Calu3 (cell line): ENCODE measurements around the gene ADAMTSL3. TPM values are rescaled to one million over a fixed set of nuclear protein-coding genes. Genes with fewer than 3 reads are reported as not detected.

ENCODE experiments used
- BruUV-seq: library from RNA; stranded (reverse); fragments of 400-500 nt; replicated peaks from 2 replicates; lab custom pipeline; 2021; lab: Mats Ljungman, UMichigan
- CTCF ChIA-PET: fragments of 300-600 bp; sonication (Branson Sonifier 250); formaldehyde crosslinking; loops from one replicate; lab custom pipeline; 2022; ENCODE audit warnings: antibody characterized with exemption; lab: Charles Lee
- DNase-seq: peaks from one replicate; pipeline ENCODE4 v3.0.0; 2022
- H3K27ac Mint-ChIP-seq: one replicate; pipeline ENCODE4 v1.8.0; 2022; ENCODE audit warnings: mixed read lengths; ENCODE audit not compliant: unreplicated experiment
- H3K27me3 Mint-ChIP-seq: one replicate; pipeline ENCODE4 v1.8.0; 2022; ENCODE audit warnings: mixed read lengths; ENCODE audit not compliant: unreplicated experiment
- H3K36me3 Mint-ChIP-seq: one replicate; pipeline ENCODE4 v1.8.0; 2022; ENCODE audit warnings: mild to moderate bottlenecking, moderate library complexity, mixed read lengths; ENCODE audit not compliant: insufficient read depth, unreplicated experiment
- H3K4me1 Mint-ChIP-seq: one replicate; pipeline ENCODE4 v1.8.0; 2022; ENCODE audit warnings: mild to moderate bottlenecking, low read depth, mixed read lengths; ENCODE audit not compliant: unreplicated experiment
- H3K4me3 Mint-ChIP-seq: one replicate; pipeline ENCODE4 v1.8.0; 2022; ENCODE audit warnings: mild to moderate bottlenecking, low read depth, moderate library complexity, mixed read lengths; ENCODE audit not compliant: unreplicated experiment
- H3K9me3 Mint-ChIP-seq: one replicate; pipeline ENCODE4 v1.8.0; 2022; ENCODE audit warnings: low read depth, mixed read lengths; ENCODE audit not compliant: unreplicated experiment
- intact Hi-C: fragments of 100-400 bp; cut with micrococcal nuclease; formaldehyde crosslinking; loops from one replicate; pipeline ENCODE4 v1.10.0; 2022; ENCODE audit not compliant: unreplicated experiment
- total RNA-seq: library from RNA; stranded (reverse); gene quantifications from 2 replicates; pipeline ENCODE4 v1.2.3, GENCODE V29; 2022
- TF ChIP-seq, protein P1 (sequence below): fragments of 200-600 bp; IDR thresholded peaks from one replicate; pipeline ENCODE4 v1.8.0; 2022; ENCODE audit warnings: antibody characterized with exemption; ENCODE audit not compliant: unreplicated experiment

Gene ADAMTSL3
- total RNA-seq, 1 experiment from 2014 or later = 2.4 TPM

DNA sequence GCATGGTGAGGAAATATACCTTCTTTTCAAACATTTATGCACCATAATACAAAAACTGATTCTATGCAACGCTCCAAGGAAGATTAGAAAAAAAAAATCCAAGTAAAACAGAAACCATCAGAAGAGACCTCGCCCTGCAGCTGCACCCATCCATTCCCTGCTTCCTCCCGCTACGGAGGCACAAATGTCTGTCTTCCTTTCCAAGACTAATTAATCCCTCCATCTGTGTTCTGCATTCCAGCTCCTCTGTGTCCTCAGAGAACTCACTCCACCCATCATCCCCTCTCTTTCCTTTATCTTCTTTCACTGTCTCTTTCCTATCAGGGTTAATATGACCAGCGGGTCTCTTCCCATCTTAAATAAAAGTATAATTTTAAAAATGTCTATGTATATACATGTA lies 196.1 kb downstream of the ADAMTSL3 start:
- CTCF ChIA-PET = no interaction called here
- Mint-ChIP-seq H3K4me1 (peaks cover 52% of the 10 kb centered on the region), H3K36me3 (peaks cover 7% of the 10 kb centered on the region), H3K27me3 (no peaks in the 10 kb centered on the region), H3K9me3 (peaks cover 2% of the 10 kb centered on the region), H3K4me3 (no peak overlapping the region), H3K27ac (no peak overlapping the region)
- DNase-seq = no peak
- intact Hi-C loops = loop anchor here (5.0 to 10.0 kb wide), 2 partner anchors 52 to 145 kb away; no protein-coding TSS in a partner anchor
- TF ChIP-seq, protein P1, sequence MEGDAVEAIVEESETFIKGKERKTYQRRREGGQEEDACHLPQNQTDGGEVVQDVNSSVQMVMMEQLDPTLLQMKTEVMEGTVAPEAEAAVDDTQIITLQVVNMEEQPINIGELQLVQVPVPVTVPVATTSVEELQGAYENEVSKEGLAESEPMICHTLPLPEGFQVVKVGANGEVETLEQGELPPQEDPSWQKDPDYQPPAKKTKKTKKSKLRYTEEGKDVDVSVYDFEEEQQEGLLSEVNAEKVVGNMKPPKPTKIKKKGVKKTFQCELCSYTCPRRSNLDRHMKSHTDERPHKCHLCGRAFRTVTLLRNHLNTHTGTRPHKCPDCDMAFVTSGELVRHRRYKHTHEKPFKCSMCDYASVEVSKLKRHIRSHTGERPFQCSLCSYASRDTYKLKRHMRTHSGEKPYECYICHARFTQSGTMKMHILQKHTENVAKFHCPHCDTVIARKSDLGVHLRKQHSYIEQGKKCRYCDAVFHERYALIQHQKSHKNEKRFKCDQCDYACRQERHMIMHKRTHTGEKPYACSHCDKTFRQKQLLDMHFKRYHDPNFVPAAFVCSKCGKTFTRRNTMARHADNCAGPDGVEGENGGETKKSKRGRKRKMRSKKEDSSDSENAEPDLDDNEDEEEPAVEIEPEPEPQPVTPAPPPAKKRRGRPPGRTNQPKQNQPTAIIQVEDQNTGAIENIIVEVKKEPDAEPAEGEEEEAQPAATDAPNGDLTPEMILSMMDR = no peak
- BruUV-seq = no TSS peak

DNA sequence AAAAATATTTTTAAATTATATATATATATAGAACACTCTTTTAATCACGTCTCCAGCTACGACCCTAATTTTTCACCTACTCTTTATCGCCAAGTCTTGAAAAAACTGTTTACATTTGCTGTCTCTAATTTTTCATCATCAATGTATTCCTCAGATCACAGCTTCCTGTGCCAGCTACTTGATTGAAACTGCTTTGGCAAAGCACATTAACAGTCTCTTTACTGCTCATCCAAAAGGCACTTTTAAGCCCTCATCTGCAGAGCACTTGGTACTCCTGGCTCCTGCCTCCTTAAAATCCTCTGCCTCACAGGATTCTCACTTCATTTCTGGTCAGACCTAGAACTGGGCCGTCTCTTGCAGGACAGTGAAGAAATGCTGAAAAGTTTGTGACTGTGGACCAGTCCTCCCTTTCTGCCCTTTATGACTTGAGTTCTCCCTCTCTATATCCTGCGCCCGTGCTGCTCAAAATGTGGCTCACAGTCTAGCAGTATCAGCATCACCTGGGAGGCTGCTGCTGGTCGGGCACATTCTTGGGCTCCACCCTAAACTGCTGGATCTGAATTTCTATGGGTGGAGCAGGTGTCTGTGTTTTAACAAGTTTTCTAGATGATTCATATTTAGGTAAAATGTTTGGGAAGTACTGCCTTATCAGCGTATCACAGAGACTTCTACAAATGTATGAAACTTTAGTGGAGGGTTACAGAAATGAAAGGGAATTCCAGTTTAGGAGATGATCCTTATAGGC lies 196.8 kb downstream of the ADAMTSL3 start:
- BruUV-seq = no TSS peak
- Mint-ChIP-seq H3K27me3 (no peaks in the 10 kb centered on the region), H3K4me3 (no peak overlapping the region), H3K4me1 (peaks cover 54% of the 10 kb centered on the region), H3K36me3 (peaks cover 7% of the 10 kb centered on the region), H3K9me3 (no peaks in the 10 kb centered on the region), H3K27ac (peak overlapping the region; percentile 52)
- peak; percentile 38 for DNase-seq
- CTCF ChIA-PET = no interaction called here
- TF ChIP-seq, protein P1 = no peak
- intact Hi-C loops = loop anchor here (5.0 to 10.0 kb wide), 2 partner anchors 52 to 144 kb away; no protein-coding TSS in a partner anchor

GRCh38 chr15:83853232-83853631 lies 199.3 kb downstream of the ADAMTSL3 start:
- H3K4me1 Mint-ChIP-seq = peaks cover 51% of the 10 kb centered on the region
- H3K27me3 Mint-ChIP-seq = no peaks in the 10 kb centered on the region
- DNase-seq = no peak
- no peaks in the 10 kb centered on the region for H3K9me3 Mint-ChIP-seq
- intact Hi-C loops = loop anchor here (5.0 to 10.0 kb wide), 2 partner anchors 49 to 142 kb away; no protein-coding TSS in a partner anchor
- no peak overlapping the region for H3K27ac Mint-ChIP-seq
- H3K4me3 Mint-ChIP-seq = no peak overlapping the region
- no TSS peak for BruUV-seq
- CTCF ChIA-PET = no interaction called here
- peaks cover 7% of the 10 kb centered on the region for H3K36me3 Mint-ChIP-seq
- TF ChIP-seq, protein P1 = no peak

GRCh38 chr15:83854321-83854720 lies 200.4 kb downstream of the ADAMTSL3 start:
- H3K4me1 Mint-ChIP-seq = peaks cover 48% of the 10 kb centered on the region
- H3K27me3 Mint-ChIP-seq = no peaks in the 10 kb centered on the region
- CTCF ChIA-PET = no interaction called here
- intact Hi-C loops = loop anchor here (5.0 to 10.0 kb wide), 2 partner anchors 48 to 140 kb away; no protein-coding TSS in a partner anchor
- H3K27ac Mint-ChIP-seq = peak overlapping the region; percentile 85
- no peak overlapping the region for H3K4me3 Mint-ChIP-seq
- peaks cover 7% of the 10 kb centered on the region for H3K36me3 Mint-ChIP-seq
- TF ChIP-seq, protein P1 = no peak
- DNase-seq = peak; percentile 63
- H3K9me3 Mint-ChIP-seq = no peaks in the 10 kb centered on the region
- BruUV-seq = no TSS peak
